Measurements from ENCODE around the gene PPP1R14C.
"Not testable (repeated sequence)": the region's sequence is repeated elsewhere in the genome, so short reads cannot be mapped to it uniquely, and the experiment has no call there.

The PPP1R14C gene

DNA sequence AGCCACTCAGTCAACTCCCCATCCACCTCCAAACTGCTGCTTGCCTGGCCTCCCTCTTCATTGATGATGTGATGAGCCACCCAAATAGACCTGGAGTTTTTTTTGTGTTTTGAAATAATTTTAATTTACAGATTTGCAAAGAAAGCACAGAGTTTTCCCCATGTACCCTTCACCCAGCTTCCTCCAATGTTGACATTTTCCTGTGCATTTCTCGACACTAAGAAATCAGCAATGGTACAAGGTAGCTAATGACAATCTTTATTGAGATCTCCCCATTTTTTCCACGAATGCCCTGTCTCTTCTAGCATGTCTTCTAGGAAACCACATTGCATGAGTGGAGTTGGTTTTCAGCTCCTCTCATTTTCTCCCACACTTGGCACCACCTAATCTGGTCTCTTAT, 30.1 kb downstream of the PPP1R14C start:
- DNase-seq, result no peak

DNA sequence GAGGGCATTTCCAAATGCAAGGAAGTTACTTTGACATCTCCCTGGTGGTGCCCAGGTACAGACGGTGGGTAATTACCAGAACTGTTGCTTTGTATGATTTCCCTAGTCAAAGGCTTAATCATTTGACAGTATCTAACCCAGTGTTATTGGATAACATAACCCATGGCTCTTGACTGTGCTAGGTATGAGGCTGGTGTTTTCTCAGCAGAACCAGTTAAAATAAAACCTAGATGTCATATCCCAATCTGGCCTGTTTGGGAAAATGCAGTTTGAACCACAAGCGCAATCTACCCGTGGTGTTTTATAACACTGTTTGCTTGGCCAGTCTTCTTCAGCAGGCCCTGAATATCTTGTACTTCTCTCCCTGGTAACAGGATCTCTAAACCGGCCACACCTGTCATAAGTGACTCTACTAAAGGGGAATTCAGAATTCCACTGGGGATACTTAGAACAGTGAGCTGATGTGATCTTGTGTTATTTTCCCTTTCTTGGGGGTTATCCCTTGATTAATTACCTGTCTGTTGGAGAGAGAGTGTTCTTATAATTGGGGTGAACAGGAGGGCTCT, 32.8 kb downstream of the PPP1R14C start:
- DNase-seq, result no peak

DNA sequence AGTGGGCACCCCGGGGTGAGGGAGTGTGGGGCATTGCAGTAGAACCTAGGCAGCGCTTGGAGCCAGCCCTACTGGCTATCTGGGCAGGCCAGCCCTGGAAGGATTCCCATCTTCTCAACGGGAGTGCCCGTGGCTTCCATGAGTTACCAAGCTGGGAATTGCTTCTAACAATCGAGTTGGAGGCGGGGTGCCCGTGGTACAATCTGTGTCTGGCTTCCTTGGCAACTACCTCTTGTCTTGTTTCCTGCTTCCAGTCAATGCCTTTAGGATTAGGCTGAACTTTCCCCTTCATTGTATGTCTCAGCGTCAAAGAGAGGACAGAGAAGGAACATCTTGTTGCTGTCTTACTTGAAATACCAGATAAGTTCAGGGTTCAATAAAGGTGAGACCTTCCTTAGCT, 33.3 kb downstream of the PPP1R14C start:
- DNase-seq, result no peak

DNA sequence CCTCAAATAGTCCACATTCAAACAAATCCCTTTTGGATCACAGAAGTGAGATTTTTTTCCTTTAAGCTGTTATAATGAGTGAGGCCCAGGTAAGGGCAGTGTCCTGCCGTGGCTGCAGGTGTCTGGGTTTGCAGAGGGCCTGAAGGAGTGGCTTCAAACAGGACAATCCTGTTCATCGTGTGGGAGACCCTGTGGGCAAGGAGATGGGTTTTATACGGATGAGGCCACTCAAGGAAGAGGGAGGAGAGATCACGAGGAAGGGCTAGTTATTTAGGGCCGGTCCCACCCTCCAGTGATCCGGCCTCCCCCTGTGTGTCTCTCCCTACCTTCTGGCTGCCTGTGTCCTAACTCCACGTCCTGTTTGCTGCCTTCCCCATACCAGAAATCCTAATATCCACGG, 33.8 kb downstream of the PPP1R14C start:
- DNase-seq, result no peak

DNA sequence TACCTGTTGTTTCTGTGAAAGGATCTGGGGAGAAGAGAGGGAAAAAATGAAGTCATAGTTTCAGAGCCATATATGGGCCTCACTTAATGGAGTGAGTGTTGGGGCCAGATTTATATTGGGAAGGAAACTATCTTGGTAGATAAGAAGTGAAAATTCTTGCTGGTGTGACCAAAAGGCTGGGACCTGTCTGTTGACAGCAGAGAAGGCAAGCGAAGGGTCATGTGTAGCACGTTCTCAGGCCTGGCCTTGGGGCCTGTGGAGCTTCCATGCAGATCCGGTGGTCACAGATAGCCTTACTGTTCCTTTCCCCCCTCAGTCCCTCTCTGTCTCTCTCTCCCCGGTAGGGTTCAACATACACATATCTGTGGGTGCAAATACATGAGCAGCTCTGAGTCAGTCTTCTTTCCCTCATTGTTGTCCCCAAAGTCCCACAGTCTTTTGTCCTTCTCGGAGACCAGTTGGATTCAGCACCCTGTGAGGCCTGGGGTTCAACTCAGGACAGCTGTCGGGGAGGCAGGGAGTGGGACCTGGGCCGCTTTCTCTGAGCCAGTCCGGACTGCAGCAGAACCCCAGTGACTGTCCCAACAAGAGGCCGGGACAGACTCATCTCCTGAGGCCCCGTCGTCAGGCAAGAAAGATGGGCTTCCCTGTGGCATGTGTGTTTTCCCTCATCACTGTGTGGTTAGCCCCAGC, 34.6 kb downstream of the PPP1R14C start:
- no peak for DNase-seq

DNA sequence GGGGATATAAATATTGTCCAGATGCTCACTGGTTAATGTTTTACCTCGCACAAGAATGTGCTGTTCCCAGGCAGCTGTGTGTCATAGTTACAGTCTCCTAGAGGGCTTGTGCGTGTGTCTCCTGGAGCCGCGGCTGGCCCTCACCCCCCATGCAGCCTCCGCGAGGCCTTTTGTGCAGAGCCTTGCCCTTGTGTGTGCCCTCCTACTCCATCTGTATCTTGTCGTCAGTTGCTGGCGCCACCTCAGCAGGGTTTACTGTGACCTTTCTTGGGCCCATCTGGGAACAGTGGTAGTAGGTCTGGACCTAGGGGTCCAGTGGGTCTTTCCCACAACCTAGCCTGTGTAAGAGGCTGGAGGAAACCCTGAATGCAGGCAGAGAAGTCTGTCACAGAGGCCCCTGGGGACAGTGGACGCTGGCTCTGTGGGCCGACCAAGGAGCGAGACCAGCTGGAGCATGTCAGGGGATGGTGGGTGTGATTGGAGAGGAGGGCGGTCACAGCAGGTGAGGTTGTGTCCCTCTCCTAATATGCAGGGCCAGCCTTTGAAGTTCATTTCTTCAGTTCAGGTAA, 35.2 kb downstream of the PPP1R14C start:
- no peak for DNase-seq

DNA sequence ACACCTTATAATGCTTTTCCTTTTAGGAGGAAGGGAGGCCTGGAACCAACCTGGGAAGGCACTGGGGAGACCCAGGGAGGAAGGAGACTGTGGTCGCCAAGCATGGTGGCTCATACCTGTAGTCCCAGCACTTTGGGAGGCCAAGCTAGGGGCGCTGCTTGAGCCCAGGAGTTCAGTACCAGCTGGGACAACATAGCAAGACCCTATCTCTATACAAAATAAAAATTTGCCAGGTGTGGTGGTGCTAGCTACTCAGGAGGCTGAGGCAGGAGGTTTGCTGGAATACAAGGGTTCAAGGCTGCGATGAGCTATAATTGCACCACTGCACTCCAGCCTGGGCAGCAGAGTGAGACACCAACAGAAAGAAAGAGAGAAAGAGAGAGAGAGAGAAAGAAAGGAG, 36.2 kb downstream of the PPP1R14C start:
- DNase-seq, result no peak

DNA sequence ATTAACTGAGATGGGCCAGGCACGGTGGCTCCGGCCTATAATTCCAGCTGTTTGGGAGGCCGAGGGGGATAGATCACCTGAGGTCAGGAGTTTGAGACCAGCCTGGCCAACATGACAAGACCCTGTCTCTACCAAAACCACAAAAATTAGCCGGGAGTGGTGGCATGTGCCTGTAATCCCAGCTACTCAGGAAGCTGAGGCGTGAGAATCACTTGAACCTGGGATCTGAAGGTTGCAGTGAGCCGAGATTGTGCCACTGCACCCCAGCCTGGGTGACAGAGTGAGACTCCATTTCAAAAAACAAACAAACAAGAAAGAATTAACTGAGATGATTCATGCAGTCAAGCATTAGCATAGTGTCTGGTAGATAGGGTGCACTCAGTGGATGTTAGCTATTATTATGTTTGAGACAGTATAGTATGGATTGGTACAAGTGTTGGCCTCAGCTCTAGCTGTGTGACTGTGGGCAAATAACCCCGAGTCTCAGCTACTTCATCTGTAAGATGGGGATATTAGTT, 37.1 kb downstream of the PPP1R14C start:
- not testable (repeated sequence) for DNase-seq

DNA sequence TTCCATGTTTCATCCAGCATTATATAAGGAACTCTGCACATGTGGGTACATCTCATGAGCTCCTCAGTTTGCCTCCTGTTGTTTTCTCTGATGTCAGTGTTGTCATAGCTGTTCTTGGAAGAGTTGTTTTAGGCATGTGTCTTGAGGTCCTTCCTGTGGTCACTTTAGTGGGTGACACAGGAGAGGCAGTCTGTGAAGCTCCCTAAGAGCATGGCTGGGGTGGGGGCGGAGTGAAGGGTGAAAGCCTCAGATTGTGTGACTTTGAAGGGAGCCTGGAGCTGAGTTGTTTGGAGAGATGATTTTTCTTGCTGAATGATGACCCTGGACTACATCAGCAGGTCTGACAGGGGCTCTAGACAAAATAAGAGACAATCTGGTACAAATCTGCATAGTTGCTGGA, 37.7 kb downstream of the PPP1R14C start:
- no peak for DNase-seq

DNA sequence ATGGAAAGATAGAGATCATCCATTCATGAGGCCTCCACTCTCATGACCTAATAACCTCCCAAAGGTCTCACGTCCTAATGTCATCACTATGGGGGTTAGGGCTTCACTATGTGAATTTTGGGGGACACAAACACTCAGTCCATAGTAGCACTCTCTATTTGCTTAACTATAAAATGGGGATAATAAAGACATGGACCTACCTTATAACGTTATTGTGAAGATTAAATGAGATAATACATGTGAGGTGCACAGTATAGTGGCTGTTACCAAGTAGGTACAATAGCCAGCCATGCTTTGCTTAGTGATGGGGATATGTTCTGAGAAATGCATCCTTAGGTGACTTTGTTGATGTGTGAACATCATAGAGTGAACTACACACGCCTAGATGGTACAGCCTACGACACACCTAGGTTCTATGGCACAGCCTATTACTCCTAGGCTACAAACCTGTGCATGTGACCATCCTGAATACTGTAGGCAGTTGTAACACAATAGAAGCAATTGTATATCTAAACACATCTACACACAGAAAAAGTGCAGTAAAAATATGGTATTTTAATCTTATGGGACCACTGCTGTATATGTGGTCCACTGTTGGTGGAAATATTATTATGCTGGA, 39.7 kb downstream of the PPP1R14C start:
- no peak for DNase-seq

DNA sequence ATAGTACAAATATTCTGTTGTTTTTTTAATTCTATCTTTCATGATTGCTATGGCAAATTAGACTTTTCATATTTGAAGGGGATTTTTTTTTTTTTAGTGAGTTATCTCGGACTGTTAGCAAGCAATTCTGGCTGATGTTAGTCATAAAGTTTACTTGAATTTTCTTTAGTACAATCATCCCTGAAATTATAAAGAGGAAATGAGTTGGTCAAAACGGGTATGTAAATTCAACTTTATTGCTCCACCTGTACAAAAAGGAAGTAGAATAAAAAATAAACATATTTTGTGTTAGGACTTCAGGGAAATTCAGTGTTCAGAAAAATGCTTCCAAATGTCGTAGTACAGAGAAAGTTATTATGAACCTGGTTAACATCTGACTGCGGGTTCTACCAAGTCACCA, 40.3 kb downstream of the PPP1R14C start:
- DNase-seq, result no peak

DNA sequence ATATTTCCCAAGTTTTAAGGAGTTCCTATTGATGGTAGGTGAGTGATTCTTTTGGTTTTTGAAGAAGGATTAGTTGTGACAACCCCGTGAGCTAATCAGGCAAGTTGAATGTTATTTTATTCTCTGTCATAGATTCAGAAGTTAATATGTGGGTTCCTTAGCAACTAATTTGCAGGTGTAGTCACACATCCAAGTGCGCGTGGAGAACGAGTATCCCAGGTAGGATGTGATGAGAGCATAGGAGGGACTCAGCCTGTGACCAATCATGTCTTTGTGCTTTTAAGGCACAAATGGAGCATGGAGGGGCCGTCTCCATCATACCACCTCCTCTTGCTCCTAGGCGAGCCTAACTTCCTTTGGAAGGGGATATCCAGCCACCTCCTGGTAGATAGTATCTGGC, 41.1 kb downstream of the PPP1R14C start:
- no peak for DNase-seq

DNA sequence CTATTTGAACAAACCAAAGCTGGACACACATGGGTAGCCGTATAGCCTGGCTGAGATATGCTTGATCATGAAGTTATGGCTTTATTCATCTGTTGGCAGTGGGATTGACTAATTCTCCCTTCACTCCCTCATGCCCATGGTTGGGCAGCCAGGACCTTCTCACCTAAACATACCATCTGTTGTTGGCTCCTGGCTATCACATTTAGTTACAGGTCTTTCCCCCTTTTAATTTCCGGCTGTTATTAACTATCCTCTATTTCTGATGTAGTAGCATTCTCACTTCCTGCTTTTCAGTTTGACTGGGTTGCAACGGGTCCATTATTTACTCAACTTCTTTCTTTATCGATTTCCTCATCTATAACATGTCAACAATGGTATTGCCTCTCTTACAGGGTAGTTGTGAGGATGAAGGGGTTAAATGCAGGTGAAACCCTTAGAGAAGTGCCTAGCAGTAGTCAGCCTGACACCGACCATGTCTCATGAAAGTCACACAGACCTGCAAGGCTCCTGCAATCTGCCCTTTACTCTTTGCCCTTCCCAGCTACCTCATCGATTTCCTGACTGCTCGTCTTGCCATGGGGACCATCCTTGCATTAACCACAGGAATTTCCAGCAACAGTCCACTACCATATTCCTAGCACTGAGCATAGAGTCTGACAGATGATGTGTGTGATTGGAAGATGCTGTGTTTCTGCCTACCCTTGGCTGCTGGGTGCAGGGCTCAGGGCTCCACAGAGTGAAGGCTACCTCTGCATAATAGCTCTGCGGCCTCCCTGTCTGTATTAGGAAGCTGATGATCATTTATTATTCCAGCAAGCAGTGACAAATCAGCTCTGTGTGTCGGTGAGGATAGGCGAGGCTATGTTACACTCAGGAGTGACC, 42.2 kb downstream of the PPP1R14C start:
- DNase-seq, result no peak

DNA sequence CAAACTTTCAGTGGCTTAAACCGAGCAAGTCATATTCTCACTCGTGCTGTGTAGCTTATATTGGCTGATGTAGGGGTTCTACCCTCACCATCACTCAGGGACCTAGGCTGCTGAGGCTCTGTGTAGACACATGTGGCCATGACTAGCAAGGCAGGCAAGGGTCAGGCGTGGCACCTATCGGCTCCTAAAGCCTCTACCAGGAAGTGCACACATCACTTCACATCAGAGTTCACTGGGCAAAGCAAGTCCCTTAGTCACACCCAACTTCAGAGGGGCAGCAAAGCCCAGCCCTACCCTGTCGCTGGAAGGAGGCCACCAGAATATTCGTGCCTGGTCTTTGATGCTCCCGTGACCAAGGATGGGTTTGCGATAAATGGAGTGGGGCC, 42.9 kb downstream of the PPP1R14C start:
- no peak for DNase-seq

DNA sequence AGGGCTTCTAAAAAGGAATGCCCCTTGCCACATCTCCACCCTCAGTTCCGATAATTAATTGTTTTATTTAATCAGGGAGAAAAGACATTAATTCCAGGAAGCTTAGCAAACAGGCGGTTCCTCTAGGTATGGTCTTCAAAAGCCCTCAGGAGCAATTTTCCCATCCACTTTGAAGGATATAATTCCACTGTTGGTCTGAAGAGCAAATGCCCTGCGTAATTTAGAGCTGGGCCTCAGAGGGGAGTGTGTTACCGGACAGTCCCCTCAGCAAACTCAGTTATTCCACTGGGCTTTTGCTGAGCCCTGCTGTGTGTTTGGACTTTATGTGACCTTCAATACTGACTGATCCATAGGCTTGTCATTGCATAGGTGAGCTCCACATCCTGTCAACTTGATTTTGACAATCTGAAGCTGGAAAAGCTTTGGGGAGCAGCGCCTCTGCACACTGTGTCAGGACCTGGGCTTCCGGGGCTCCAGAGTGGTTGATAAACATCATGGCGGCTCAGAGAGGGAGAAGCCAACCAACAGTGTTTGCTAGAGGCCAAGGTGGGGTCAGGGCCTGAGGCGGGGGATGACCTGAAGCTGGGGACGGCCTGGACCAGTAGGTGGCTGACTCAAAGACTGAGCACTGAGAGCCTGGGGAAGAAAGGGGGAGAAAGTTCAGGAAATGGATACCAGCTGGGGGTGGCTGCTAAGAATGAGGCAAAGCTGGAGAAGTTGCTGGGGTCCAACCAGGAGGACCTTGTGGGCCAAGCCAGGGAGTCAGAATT, 43.5 kb downstream of the PPP1R14C start:
- no peak for DNase-seq

DNA sequence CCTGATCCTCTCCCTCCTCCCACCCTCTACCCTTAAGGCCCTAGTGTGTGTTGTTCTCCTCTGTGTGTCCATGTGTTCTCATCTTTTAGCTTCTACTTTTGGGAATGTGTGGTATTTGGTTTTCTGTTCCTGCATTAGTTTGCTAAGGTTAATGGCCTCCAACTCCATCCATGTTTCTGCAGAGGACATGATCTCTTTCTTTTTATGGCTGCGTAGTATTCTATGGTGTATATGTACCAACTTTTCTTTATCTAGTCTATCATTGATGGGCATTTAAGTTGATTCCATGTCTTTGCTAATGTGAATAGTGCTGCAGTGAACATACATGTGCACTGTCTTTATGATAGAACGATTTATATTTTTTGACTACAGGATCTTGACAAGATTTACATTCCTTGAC, 44.6 kb downstream of the PPP1R14C start:
- not testable (repeated sequence) for DNase-seq

DNA sequence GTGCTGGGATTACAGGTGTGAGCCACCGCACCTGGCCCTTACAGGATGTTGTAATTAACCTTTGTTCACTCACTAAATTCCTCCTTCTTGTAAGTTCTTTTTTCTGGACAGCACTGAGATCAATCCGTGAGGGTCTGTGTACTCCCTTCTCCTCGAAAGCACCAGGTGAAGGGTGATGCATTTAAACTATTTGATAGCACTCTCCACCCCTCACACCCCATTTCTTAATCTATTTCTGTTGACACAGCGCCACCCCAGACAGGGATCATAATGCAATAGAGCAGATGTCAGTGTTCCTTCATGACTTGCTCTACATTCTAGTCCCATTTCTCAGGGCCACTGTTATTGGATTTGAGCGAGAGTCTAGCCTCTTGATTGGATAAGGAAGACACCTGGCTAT, 46.3 kb downstream of the PPP1R14C start:
- DNase-seq, result no peak

DNA sequence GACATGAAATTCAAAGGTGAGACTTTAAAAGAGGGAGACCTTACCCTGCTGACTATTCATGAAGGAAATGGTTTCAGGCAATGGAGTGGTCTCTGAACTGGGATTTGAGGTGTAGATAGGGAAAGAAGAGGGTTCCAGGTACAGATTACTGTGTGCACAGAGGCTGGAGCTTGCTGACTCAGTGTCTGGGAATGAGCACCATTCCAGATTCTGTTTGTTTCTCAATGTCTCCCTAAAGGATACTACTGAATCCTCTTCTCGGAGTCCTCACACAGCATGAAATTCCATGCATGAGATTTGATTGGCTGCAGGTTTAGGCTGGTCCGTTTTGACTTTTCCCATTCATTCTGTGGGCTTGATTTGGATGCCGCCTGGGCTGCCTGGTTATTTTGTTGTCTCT, 49.0 kb downstream of the PPP1R14C start:
- no peak for DNase-seq

DNA sequence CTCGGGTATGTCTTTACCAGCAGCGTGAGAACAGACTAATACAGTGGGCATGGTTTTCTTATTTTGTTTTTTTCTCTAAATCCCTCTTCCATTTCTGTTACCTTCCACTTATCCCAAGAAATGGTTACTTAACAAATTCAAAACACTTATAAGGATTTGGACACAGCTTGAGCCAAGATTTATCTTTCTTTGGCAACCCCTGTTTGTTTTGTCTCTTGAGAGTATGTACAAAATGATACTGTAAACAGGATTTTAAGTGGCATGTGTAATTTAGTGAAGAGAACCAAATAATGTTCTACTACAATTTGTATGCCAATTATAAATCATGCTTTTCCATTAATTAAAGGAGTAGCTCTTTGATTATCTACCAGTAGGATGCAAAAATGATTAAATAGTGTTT, 51.4 kb downstream of the PPP1R14C start:
- DNase-seq, result no peak

DNA sequence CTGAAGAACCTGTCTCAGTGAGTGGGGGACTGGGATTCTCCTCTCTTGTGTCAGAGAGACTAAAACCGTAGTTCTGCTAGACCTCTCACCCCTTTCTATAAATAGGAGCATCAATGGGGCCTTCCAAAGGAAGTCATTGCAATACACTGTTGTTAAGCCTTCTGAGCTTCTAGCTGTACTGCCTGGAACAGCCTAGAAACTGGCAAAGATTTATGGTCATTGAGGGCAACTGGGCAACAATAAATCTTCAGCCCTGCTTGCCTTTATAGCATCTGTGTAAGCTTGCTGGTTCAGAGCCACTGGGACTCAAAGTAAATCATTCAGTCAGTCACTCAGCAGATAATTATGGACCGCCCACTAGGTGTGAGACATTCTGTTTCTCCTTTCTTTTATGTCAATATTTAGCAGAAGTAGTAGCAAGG, 53.2 kb downstream of the PPP1R14C start:
- DNase-seq, result no peak

DNA sequence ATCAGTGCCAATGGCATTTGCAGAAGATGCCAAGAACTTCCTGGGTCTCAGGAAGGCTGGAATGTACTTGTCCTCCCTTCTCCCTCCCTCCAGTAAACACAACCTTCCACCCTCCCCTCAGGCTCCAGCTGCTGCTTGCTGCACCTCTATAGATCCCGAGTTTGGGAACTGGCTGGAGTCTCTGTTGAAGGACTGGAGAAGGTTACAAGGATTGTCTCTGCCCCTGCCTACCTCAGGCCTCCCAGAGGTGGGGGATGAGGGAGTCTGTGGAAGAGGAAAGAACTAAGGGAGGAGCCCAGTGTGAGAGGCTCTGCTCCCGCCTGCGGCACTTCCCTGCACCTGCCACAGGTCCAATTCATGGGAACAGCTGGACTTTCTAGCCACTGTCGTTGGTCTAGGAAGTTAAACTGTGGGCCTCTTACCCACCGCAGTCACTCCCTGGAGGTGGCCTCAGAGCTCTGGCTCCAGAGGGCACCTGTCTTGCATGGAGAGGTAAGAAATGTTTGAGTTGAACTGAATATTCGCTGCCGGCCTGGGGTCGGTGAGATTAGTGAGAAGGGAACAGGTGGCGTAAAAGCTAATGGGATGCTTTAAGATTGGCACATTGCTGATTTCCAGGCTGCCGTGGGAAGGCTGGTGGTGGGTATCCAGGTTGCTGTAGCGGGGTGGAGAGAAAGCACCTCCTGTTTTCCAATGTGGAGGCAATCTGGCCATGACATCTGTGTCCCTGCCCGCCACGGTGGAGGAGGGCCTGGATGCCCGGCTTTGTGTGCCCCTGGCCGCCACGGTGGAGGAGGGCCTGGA, 54.3 kb downstream of the PPP1R14C start:
- no peak for DNase-seq

All from right hindlimb (tissue), 1 donor.